GM19328 (cell line): Measurements from ENCODE around the gene AKAP12.

ENCODE experiments used
- ATAC-seq: cut with Tn5 transposase; IDR thresholded peaks from one replicate; pipeline ENCODE4 v1.9.1; 2021; ENCODE audit warnings: mild to moderate bottlenecking, moderate library complexity; ENCODE audit not compliant: unreplicated experiment

The AKAP12 gene

GRCh38 chr6:151232899-151233298 lies 6.9 kb upstream of the AKAP12 start:
- no peak for ATAC-seq

GRCh38 chr6:151233731-151234130 lies 6.0 kb upstream of the AKAP12 start:
- no peak for ATAC-seq

- ATAC-seq, result no peak
These were observed 2.9 kb upstream of the AKAP12 start for GRCh38 chr6:151236668-151237401.

GRCh38 chr6:151240036-151240685 lies 394 bp downstream of the AKAP12 start:
- no peak for ATAC-seq

GRCh38 chr6:151240791-151241642 lies 1.2 kb downstream of the AKAP12 start:
- ATAC-seq, result no peak

- no peak for ATAC-seq
These were observed 2.1 kb downstream of the AKAP12 start for GRCh38 chr6:151241853-151242252.

GRCh38 chr6:151242420-151242861 lies 2.7 kb downstream of the AKAP12 start:
- no peak for ATAC-seq

- no peak for ATAC-seq
These were observed 3.7 kb downstream of the AKAP12 start for GRCh38 chr6:151243481-151243880.

GRCh38 chr6:151247490-151247889 lies 7.7 kb downstream of the AKAP12 start:
- no peak for ATAC-seq

- ATAC-seq, result no peak
These were observed 8.5 kb downstream of the AKAP12 start for GRCh38 chr6:151248295-151248694.

GRCh38 chr6:151252634-151253033 lies 12.9 kb downstream of the AKAP12 start:
- no peak for ATAC-seq

GRCh38 chr6:151254451-151255081 lies 14.8 kb downstream of the AKAP12 start:
- ATAC-seq, result no peak

- no peak for ATAC-seq
These were observed 16.0 kb downstream of the AKAP12 start for GRCh38 chr6:151255811-151256210.

- no peak for ATAC-seq
These were observed 18.2 kb downstream of the AKAP12 start for GRCh38 chr6:151257985-151258445.

GRCh38 chr6:151260205-151260604 lies 20.4 kb downstream of the AKAP12 start:
- no peak for ATAC-seq

GRCh38 chr6:151263035-151263434 lies 23.3 kb downstream of the AKAP12 start:
- ATAC-seq, result no peak

GRCh38 chr6:151263967-151264366 lies 24.2 kb downstream of the AKAP12 start:
- ATAC-seq, result no peak

GRCh38 chr6:151265282-151265681 lies 25.5 kb downstream of the AKAP12 start:
- no peak for ATAC-seq

- no peak for ATAC-seq
These were observed 29.7 kb downstream of the AKAP12 start for GRCh38 chr6:151269321-151269995.

GRCh38 chr6:151275121-151275520 lies 35.4 kb downstream of the AKAP12 start:
- no peak for ATAC-seq
